GM12865 (cell line): Measurements from ENCODE around the gene NETO1.

Experiments used
- DNase-seq: peaks from one replicate; pipeline ENCODE4 v3.0.0; 2010; ENCODE audit warnings: low read depth
- H3K4me3 ChIP-seq: 2 replicates; pipeline ENCODE4 v1.5.1; 2011; ENCODE audit warnings: mild to moderate bottlenecking, low read depth, low read length, control low read depth
- TF ChIP-seq, protein P1 (sequence below): IDR thresholded peaks from 2 replicates; pipeline ENCODE4 v1.5.1; 2011; ENCODE audit warnings: low read length, control low read depth, low read depth, inconsistent platforms; ENCODE audit not compliant: insufficient read depth; ENCODE audit errors: missing control alignments

The NETO1 gene

DNA sequence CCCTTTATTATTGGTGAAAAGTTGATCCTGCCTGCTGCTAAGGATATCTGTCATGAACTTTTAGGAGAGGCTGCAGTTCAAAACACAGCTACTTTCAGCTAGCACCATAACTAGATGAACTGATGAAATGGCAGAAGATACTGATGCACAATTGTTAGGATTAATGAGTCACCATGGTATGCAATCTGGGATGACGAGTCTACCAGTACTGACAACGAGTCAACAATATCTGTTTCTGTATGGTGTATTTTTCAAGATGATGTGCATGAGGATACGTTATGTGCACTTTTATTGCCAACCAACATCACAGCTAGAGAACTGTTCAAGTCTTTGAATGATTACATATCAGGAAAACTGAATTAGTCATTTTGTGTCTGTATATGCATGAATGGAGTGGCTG lies 68.7 kb downstream of the NETO1 start:
- no peak overlapping the region for H3K4me3 ChIP-seq
- TF ChIP-seq, protein P1, sequence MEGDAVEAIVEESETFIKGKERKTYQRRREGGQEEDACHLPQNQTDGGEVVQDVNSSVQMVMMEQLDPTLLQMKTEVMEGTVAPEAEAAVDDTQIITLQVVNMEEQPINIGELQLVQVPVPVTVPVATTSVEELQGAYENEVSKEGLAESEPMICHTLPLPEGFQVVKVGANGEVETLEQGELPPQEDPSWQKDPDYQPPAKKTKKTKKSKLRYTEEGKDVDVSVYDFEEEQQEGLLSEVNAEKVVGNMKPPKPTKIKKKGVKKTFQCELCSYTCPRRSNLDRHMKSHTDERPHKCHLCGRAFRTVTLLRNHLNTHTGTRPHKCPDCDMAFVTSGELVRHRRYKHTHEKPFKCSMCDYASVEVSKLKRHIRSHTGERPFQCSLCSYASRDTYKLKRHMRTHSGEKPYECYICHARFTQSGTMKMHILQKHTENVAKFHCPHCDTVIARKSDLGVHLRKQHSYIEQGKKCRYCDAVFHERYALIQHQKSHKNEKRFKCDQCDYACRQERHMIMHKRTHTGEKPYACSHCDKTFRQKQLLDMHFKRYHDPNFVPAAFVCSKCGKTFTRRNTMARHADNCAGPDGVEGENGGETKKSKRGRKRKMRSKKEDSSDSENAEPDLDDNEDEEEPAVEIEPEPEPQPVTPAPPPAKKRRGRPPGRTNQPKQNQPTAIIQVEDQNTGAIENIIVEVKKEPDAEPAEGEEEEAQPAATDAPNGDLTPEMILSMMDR, result no peak
- no peak for DNase-seq

GRCh38 chr18:72783530-72783929 lies 84.3 kb downstream of the NETO1 start:
- DNase-seq, result no peak
- TF ChIP-seq, protein P1, result no peak
- H3K4me3 ChIP-seq, result no peak overlapping the region

GRCh38 chr18:72774914-72775313 lies 92.9 kb downstream of the NETO1 start:
- TF ChIP-seq, protein P1, result no peak
- no peak overlapping the region for H3K4me3 ChIP-seq
- DNase-seq, result no peak

DNA sequence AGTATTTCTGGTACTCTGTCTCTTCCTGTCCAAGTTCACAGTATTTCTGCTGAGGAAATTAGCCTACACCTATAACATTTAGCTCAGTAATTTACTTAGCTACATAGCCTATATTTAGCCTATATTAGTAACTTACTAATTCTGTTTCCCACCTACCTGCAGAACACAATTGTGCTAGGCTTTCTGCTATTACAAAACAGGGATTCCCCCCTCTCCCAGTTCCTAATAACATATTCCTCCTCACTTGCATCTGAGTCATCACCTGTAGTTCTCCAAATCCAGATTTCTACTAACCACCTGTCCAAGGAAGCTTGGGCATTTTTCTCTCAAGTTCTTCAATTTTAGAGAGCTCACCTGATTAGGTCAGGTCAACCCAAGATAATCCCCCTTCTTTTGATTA lies 94.9 kb downstream of the NETO1 start:
- no peak overlapping the region for H3K4me3 ChIP-seq
- DNase-seq, result no peak
- TF ChIP-seq, protein P1, result no peak

- TF ChIP-seq, protein P1, result no peak
- DNase-seq, result no peak
- no peak overlapping the region for H3K4me3 ChIP-seq
These were observed 99.0 kb downstream of the NETO1 start for GRCh38 chr18:72768681-72769229.

- no peak overlapping the region for H3K4me3 ChIP-seq
- DNase-seq, result peak; percentile 62
- TF ChIP-seq, protein P1, result peak; percentile 52
These were observed 105.2 kb downstream of the NETO1 start for GRCh38 chr18:72762515-72763122.

DNA sequence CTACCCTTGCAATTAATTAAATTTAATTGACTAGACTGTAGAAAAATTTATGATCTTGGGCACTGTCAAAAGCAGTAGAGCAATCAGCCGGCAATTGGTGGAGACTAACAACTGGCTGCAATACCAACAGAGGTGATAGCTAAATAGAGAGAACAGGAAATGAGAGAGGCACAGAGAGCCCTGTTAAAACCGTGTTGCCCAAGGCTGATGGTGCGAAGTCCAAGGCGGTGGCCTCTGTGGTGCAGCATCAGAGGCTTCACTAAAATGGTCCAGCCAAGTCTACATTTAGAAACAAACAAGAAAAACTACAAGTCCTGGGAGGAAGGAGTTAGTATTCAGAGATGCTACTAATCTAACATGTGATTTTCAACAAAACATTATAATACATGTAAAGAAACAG lies 115.6 kb downstream of the NETO1 start:
- H3K4me3 ChIP-seq, result no peak overlapping the region
- TF ChIP-seq, protein P1, result no peak
- DNase-seq, result no peak
